GM21526 (cell line): ENCODE data around the gene AHRR.

Source experiments
- ATAC-seq: cut with Tn5 transposase; IDR thresholded peaks from one replicate; pipeline ENCODE4 v1.9.1; 2021; ENCODE audit warnings: moderate library complexity; ENCODE audit not compliant: unreplicated experiment, low FRiP score

The AHRR gene

DNA sequence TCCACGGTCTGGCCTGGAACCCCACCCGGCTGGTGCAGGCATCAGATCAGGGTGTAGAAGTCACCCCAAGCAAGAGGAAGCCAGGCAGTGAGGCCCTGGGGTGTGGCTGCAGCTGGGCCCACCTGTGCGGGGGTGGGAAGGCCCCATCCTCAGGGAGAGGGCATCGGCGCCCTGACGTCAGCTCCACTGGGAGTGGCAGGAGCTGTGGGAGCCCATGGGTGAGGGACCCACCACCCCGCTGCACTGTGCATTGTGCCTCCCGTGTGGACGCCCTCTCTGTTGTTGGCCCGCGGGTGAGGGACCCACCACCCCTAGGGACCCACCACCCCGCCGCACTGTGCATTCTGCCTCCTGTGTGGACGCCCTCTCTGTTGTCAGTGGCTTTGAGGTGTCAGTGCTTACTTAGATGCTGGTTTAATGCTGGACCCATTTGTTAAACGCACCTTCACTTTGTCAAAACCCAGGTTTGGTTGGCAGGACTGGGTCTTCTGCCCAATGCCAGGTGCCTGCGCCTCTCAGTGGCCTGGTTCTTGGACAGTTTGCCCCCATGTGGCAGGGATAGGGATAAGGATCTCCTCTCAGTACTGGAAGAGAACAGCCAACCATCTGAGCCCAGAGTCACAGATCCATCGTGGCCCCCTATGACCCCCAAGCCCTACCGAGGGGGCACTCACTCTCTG is 114.6 kb downstream of the AHRR start:
- no peak for ATAC-seq

DNA sequence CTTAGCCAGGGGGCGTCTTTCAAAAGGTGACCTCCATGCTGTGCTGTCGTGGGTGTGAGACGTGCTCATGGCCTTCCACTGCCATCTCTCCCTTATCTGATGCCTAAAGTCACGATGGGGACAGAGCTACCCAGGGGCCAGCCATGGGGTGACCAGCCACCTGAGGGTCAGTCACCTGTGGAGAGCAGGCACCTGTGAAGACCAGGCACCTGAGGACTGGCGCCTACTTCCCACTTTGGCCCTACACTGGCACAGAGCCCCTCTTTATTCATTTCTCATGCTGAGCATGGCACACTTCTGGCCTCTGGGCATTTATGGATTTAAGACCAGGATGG is 115.1 kb downstream of the AHRR start:
- ATAC-seq = no peak

DNA sequence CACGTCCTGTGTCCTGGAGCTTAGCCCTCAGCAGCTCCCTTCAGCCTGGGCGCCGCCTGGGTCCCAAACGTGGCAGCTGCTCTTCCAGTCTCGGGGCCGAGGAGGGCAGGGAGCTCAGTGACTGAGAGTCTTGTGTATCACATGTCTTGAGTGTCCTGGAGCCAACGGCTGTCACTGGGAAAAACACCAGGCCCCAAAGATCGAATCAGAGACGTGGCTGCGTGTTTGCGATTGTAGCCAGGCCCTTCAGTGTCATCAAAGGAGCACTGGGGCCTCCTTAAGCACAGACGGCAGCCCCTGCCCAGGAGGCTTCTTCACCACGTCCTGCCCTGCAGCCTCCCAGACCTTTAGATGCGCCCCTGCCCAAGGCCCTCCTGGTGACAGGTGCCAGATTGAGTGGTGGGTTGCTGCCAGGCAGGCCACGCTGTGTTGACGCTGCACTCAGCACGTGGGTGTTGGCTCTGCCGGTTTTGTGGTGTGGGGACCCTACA is 115.8 kb downstream of the AHRR start:
- no peak for ATAC-seq

DNA sequence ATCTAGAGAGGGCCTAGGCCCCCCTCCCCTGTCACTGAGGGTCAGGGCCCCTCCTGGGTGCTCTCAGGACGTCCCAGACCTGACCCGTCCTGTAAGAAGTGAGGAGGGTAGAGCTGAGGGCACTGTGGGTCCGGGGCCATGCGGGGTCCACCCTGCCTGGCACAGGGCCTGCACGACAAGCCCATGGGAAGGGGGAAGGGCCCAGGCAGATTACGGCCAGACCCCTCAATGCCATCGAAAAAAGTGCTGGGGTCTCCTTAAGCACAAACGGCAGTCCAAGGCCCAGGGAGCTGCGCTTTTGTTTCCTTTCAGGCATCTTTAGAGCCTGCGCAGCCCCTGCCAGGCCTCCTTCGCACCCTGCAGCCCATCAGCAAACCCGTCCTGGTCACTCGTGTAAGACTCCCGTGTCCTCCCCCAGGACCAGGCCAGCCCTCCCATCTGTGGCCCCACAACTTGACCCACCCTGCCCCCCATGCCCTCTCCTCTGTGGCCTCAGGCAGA is 117.0 kb downstream of the AHRR start:
- no peak for ATAC-seq

DNA sequence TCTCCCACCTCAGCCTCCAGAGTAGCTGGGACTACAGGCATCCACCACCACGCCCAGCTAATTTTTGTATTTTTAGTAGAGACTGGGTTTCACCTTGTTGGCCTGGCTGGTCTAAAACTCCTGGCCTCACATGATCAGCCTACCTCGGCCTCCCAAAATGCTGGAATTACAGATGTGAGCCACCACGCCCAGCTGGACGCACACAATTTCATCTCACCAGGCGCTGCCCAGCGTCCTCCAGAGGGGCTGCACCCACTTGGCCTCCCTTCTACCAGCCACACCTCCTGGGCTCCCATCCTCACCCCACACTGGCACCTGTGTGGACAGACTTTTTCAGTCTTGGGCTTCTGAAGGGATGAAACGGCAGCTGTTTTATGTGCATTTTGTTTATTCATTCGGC is 117.7 kb downstream of the AHRR start:
- ATAC-seq = no peak

DNA sequence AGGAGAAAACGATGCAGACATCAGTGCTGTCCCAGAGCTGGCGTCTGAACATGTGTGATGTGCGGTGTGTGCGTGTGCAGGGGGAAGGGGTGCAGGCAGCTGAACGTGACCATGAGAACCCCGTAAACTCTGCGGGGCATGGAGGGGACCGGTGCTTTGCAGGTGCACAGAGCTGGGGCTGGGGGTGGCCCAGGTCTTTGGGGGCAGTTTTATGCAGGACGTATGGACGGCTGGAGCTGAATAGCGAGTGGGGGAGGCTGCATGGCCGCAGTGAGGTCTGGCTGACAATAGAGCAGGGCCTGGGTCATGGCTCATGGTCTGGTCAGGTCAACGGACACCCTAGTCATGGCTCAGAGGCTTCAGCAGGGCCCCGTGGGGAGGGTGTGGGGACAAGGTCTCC is 118.1 kb downstream of the AHRR start:
- no peak for ATAC-seq

DNA sequence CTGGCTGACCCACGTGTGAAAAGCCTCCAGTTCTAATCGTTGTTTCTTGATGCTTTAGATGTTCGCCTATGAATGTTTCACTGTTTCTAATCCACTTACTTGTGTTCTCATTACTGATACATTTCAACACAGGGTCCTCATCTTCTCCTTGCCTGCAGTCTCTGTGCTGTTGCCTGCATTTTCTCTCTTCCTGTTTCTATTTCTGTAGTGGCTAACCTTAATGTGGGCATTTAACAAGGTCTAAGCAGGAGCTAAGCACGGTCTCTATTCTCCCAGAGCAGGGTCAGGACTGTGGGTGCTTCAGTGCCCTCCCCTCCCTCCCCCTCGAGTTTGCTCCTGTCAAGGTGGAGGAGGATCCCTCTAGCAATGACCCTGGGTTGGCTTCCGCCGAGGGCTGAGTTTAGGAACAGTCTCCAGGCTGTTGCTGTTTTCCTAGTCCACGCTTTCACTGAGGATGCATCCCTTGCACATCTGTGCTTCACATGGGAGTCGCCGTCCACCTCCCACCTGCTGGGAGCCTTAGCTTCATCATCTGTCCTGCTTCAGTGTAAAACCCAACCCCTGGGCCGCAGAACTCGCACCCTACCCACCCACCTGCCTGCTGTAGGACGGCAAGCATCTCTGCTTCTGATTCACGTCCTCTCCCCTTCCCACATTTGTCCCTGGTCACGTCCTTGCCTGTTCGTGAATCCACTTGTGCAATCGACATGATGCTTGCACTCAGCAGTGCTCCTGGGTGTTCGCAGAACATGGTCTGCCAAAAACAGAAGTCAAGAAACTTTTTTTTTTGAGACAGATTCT is 119.1 kb downstream of the AHRR start:
- ATAC-seq = no peak

DNA sequence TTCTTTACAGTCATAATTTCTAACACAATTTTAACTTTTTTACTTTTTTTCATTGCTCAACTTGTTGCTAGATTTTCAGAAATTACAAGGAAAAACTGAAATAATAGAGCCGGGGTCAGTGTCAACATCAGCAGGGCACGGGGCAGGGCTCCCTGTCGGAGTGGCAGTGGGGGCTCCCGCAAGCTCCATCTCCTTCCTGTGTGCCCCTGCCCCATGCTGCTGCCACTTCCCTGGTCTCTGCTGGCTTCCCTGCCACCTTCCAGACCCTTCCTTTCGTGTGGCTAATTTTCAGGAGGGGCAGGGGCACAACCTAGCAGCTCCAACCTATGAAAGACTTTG is 120.5 kb downstream of the AHRR start:
- ATAC-seq = no peak

DNA sequence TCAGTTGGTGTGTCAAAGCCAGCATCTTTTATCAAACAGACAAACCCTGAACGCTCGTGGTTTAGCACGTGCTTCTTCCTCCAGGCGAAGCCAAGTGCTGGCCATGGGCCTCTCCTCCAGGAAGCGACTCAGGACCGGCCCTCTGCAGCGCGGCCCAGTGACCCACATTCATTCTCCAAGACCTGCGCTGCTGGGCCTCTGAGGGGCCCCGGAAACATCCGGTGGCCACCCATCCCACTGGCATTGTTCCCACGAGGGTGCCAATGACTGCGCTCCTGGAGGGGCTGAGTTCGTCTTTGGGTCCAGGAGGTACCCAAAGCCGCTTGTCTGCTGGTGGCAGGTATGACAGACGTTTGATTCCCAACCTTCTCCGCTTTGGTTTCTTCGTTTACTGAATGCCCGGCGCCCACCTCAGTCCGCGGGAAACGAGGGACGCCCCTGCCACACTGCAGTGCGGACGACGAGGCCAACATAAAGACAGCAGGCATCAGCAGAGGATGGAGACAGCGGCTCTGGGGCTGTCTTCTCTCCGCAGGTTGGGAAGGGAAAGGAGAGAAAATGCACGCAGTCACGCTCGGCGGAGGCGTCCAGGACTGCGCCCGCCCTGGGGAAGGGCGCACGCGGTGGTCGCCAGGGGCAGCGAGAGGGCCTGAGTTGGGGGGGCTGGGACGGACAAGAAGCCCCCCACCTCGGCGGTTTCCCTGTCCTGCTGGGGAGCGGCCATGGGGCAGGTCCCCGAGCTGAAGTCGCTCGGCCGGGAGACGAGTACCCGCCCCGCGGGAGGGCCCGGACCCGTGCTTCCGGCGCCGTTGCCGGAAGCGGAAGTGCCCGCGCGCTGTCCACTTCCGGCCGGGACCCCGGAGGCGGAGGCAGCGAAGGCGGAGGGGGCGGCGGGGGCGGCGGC is 121.1 kb downstream of the AHRR start, which contains the start of gene EXOC3:
Gene EXOC3, plus strand, starts transcription at position 842 of the 904 bp plus-strand sequence. CDS start 3,030 bp downstream, outside the sequence.
- peak; percentile 77 for ATAC-seq

DNA sequence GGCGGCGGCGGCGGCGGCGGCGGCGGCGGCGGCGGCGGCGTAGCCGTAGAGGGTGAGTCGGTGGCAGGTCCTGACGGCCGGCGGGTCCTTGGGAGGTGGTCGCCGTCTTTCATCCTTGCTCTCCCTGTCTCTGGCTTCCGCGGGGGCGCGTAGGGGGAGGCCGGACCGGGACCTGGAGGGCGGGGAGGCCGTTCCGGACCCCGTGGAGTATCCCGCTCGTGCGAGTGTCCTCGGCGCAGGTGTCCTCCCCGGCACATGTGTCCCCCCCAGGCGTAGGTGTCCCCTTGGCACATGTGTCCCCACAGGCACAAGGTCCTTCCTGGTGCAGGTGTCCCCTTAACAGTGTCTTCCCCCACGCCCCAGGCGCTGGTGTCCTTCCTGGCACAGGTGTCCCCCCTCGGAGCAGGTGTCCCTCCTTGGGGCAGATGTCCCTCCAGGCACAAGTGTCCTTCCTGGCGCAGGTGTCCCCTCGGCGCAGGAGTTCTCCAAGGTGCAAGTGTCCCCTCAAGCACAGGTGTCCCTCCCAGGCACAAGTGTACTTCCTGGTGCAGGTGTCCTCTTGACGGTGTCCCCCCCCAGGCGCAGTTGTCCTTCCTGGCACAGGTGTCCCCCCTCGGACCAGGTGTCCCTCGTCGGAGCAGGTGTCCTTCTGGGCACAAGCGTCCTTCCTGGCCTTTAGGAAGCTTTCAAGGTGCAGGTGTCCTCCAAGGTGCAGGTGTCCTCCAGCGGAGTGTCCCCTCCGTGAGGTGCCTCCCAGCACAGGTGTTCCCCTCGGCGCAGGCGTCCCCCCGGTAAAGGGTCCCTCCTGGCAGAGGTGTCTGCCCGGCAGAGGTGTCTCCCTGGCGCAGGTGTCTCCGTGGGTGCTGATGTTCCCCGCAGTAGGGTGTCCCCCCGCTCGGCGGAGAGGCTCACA is 122.0 kb downstream of the AHRR start:
- ATAC-seq = peak; percentile 24

DNA sequence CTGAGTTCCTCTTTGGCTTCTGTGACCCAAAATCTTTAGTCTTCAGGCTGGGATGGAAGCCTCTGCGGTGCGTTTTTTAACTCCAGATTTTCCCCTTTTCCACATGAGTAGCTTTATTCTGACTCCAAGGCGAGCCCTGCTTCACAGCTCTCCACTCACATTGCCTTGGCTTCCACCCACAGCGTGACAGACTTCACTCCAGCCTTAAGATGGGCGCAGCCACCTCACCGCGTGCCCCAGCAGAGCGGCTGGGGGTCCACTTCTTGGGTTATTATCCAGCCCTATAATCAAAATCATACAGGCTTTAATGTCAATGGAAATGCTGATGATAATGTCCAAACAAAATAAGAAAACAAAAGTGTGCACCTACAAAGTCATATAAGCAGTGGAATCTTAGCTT is 122.7 kb downstream of the AHRR start:
- no peak for ATAC-seq

DNA sequence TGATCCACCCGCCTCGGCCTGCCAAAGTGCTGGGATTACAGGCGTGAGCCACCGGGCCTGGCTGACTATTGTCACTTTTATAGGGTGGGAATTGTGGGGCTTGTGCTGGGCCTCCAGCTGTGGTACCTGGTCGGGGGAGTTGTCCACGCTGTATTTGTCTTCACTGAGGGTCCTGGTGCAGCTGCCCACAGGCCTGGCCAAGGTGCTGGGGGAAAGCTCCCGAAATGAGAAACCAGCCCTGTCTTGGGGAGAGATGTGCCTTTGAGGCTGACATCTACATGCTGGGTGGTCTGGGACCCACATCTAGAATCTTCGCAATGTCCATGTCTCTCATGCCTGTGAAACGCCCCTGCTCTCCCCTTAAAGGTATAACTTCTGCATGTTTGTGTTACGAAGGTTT is 124.1 kb downstream of the AHRR start:
- no peak for ATAC-seq

DNA sequence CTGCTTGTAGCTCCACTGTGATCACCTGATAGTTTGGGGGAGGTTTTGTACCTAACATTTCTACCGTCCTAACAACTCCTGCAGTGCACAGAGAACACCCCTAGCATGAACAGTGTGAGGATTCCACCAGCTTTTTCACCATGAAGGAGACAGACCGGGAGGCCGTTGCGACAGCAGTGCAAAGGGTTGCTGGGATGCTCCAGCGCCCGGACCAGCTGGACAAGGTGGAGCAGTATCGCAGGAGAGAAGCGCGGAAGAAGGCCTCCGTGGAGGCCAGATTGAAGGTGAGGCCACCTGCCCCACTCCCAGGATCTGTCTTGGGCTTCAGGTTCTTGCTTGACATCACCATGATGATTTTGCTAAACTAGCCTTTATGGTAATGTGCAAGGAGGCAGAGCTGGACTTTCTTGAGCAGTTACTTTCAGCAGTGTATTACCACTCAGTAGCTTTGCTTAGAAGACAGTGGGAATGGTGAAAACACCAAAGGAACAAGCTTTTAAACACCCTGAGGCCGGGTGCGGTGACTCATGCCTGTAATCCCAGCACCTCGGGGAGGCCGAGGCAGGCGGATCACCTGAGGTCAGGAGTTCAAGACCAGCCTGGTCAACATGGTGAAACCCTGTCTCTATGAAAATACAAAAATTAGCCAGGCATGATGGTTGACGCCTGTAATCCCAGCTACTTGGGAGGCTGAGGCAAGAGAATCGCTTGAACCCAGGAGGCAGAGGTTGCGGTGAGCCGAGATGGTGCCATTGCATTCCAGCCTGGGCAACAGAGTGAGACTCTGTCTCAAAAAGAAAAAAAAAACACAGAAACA is 124.8 kb downstream of the AHRR start:
- ATAC-seq = no peak

DNA sequence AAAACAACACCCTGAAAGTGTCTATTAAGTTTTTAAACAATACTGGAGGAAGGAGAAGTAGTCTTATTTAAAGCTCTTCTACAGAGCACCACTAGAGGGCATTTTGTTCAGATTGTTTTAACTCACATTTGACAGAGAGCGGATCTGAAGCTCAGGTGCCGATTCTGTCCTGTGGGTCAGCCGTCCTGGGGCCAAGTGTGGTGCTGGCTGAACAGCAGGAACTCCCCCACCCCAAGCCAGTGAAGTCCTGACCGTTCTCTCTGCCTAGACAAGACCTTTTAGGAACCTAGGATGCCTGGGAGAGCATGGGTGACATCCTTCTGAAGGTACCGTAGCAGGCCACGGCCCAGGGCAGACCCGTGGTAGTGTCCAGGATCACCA is 125.4 kb downstream of the AHRR start:
- no peak for ATAC-seq

DNA sequence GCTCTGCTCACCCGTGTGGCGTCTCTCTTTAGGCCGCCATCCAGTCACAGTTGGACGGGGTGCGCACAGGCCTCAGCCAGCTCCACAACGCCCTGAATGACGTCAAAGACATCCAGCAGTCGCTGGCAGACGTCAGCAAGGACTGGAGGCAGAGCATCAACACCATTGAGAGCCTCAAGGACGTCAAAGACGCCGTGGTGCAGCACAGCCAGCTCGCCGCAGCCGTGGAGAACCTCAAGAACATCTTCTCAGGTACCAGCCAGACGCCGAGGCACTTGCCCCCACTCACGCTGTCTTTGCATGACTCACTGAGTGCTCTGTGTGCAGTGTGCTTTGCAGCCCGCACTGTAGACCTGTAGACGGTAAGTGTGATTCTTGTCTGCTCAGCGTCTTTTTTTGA is 126.0 kb downstream of the AHRR start:
- no peak for ATAC-seq

DNA sequence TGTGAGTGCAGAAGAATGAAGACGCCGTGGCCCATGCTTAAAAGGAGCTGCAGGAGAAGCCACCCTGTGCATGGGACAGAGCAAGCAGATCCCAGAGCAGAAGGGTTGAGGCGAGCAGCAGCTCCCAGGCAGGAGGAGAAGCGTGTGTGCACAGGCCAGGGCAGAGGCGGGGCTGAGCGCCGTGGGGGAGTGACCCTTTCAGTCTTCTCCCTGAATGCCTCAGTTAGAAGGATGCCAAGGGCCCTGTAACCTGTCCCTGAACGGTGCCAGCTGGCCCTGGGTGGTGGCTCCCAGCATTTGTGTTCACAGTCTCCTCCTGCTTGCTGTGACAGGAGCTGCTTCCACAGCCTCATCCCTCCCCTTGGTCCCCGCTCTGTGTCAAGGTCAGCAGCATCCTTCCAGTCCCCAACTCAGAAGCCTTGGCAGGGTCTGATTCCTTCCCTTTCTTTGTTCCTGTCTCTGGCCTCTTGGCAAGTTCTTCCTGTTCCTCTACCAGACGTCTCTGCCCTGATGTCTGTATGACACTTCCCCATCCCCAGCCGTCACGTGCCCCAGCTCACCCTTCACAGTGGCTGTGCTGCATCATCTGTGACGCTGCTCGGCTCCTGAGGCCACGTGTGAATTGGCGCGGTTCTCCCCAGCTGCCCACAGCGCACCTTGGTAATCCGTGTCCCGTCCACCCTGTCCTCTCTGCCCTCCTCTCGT is 126.7 kb downstream of the AHRR start:
- ATAC-seq = no peak

DNA sequence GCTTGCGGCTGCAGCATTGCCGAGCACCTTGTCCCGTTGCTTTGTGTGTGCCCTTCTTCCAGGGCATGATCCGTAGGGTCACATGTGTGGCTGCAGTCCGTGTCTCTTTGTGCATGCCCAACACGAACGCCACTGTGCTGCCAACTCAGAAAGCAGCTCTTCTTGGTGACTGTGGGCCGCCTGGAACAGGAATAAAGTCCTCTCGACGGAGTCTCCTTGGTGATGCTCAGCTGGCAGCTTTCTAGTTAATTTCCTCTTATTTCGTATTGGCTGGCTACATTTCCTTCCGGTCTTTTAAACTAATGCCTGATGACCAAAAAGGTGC is 127.2 kb downstream of the AHRR start:
- no peak for ATAC-seq

DNA sequence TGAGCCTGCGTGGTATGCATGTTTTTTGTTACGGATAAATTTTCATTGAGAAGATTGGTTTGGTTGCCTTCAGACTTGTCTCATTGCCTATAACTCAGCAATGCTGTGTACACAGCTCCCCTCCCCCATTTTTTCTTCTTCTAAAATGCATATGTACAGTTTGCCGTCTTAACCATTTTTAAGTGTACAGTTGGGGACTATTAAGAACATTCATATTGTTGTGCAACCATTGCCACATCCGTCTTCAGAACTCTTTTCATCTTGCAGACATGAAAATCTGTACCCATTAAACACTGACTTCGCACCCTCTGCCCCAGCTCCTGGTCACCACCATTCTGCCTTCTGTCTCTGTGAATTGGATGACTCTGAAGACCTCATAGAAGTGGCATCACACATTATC is 127.6 kb downstream of the AHRR start:
- no peak for ATAC-seq
